ENCODE data around the gene MVK.

The MVK gene

GRCh38 chr12:109549613-109550270 is 23.9 kb upstream of the MVK start:
- POLR2A ChIA-PET = no interaction called here

GRCh38 chr12:109550281-109550680 is 23.3 kb upstream of the MVK start:
- no peak for TF ChIP-seq BHLHE40 (IDR thresholded peaks at IDR 0.05; ENCODE audit: borderline replicate concordance)
- no peak for TF ChIP-seq TARDBP (IDR thresholded peaks at IDR 0.05)
- CTCF ChIA-PET = no interaction called here
- no peak for DNase-seq (ENCODE audit: extremely low spot score)
- POLR2A ChIA-PET = no interaction called here

More at GRCh38 chr12:109549613-109550270, 23.9 kb upstream of the MVK start:
- DNase-seq (ENCODE audit: extremely low spot score) = no peak
- TF ChIP-seq L3MBTL2 (conservative IDR thresholded peaks at IDR 0.05) = no peak
- no peak for TF ChIP-seq TARDBP (IDR thresholded peaks at IDR 0.05)
- no peak for TF ChIP-seq SP1 (IDR thresholded peaks at IDR 0.05)
- TF ChIP-seq ELF4 (IDR thresholded peaks at IDR 0.05) = no peak
- TF ChIP-seq SUZ12 (IDR thresholded peaks at IDR 0.05) = no peak
- TF ChIP-seq BHLHE40 (IDR thresholded peaks at IDR 0.05; ENCODE audit: borderline replicate concordance) = no peak
- CTCF ChIA-PET = interaction anchor here (0.7 kb wide), 1 partner anchor 117 kb away, joined by 9 read pairs; no protein-coding TSS in a partner anchor

GRCh38 chr12:109551108-109551507 is 22.5 kb upstream of the MVK start:
- TF ChIP-seq FOXA1 (IDR thresholded peaks at IDR 0.05) = no peak
- no peak for TF ChIP-seq NFRKB (IDR thresholded peaks at IDR 0.05)
- TF ChIP-seq ELF4 (IDR thresholded peaks at IDR 0.05) = no peak
- no peak for TF ChIP-seq SP1 (IDR thresholded peaks at IDR 0.05)
- no peak for TF ChIP-seq BHLHE40 (IDR thresholded peaks at IDR 0.05; ENCODE audit: borderline replicate concordance)
- no peak for TF ChIP-seq FOXM1 (IDR thresholded peaks at IDR 0.05; ENCODE audit: borderline replicate concordance)
- no peak for TF ChIP-seq TARDBP (IDR thresholded peaks at IDR 0.05)
- no peak for TF ChIP-seq ARNT (IDR thresholded peaks at IDR 0.05)
- TF ChIP-seq ZNF384 (IDR thresholded peaks at IDR 0.05) = no peak
- TF ChIP-seq FOXK2 (IDR thresholded peaks at IDR 0.05) = no peak
- TF ChIP-seq LEF1 (IDR thresholded peaks at IDR 0.05; ENCODE audit: borderline replicate concordance) = no peak
- TF ChIP-seq HDGF (IDR thresholded peaks at IDR 0.05; ENCODE audit: borderline replicate concordance) = no peak
- ChIA-PET CTCF (no interaction called here), POLR2A (no interaction called here)
- no peak for DNase-seq (ENCODE audit: extremely low spot score)

- DNase-seq (ENCODE audit: extremely low spot score) = no peak
- ChIA-PET POLR2A (interaction anchor here (0.6 to 0.8 kb wide), 2 partner anchors 21 to 228 kb away, joined by 3 read pairs; partner anchors contain the start of genes MMAB and MVK), CTCF (no interaction called here)
- TF ChIP-seq L3MBTL2 (conservative IDR thresholded peaks at IDR 0.05) (no peak), NFRKB (IDR thresholded peaks at IDR 0.05) (no peak), HDGF (IDR thresholded peaks at IDR 0.05; ENCODE audit: borderline replicate concordance) (no peak), PKNOX1 (IDR thresholded peaks at IDR 0.05) (no peak), LEF1 (IDR thresholded peaks at IDR 0.05; ENCODE audit: borderline replicate concordance) (no peak), SUZ12 (IDR thresholded peaks at IDR 0.05) (no peak), FOXK2 (IDR thresholded peaks at IDR 0.05) (no peak), TARDBP (IDR thresholded peaks at IDR 0.05) (no peak), BHLHE40 (IDR thresholded peaks at IDR 0.05; ENCODE audit: borderline replicate concordance) (no peak), ARNT (IDR thresholded peaks at IDR 0.05) (no peak), SP1 (IDR thresholded peaks at IDR 0.05) (no peak), FOXA1 (IDR thresholded peaks at IDR 0.05) (no peak), ZNF384 (IDR thresholded peaks at IDR 0.05) (no peak), FOXM1 (IDR thresholded peaks at IDR 0.05; ENCODE audit: borderline replicate concordance) (no peak), ELF4 (IDR thresholded peaks at IDR 0.05) (no peak), CTBP1 (IDR thresholded peaks at IDR 0.05; ENCODE audit: borderline replicate concordance) (no peak)
These were observed 20.6 kb upstream of the MVK start for GRCh38 chr12:109552971-109553370.

- TF ChIP-seq NFRKB (IDR thresholded peaks at IDR 0.05) = no peak
- no peak for TF ChIP-seq PKNOX1 (IDR thresholded peaks at IDR 0.05)
- DNase-seq (ENCODE audit: extremely low spot score) = no peak
- CTCF ChIA-PET = no interaction called here
- POLR2A ChIA-PET = interaction anchor here (0.6 kb wide), 1 partner anchor 228 kb away, joined by 3 read pairs; no protein-coding TSS in a partner anchor
These were observed 20.1 kb upstream of the MVK start for GRCh38 chr12:109553483-109553882.

GRCh38 chr12:109553906-109554500 is 19.6 kb upstream of the MVK start:
- TF ChIP-seq FOXM1 (IDR thresholded peaks at IDR 0.05; ENCODE audit: borderline replicate concordance) (no peak), BHLHE40 (IDR thresholded peaks at IDR 0.05; ENCODE audit: borderline replicate concordance) (no peak)
- CTCF ChIA-PET = no interaction called here
- POLR2A ChIA-PET = interaction anchor here (0.7 kb wide), 1 partner anchor 24 kb away, joined by 3 read pairs; no protein-coding TSS in a partner anchor
- DNase-seq (ENCODE audit: extremely low spot score) = no peak

- ChIA-PET CTCF (interaction anchor here (0.6 kb wide), 1 partner anchor 221 kb away, joined by 7 read pairs; no protein-coding TSS in a partner anchor), POLR2A (interaction anchor here (0.7 kb wide), 1 partner anchor 19 kb away, joined by 4 read pairs; the partner anchor contains the start of genes MMAB and MVK)
- no peak for DNase-seq (ENCODE audit: extremely low spot score)
- TF ChIP-seq ZNF384 (IDR thresholded peaks at IDR 0.05) (no peak), NFRKB (IDR thresholded peaks at IDR 0.05) (no peak), LEF1 (IDR thresholded peaks at IDR 0.05; ENCODE audit: borderline replicate concordance) (no peak), FOXM1 (IDR thresholded peaks at IDR 0.05; ENCODE audit: borderline replicate concordance) (no peak), SP1 (IDR thresholded peaks at IDR 0.05) (no peak), ARNT (IDR thresholded peaks at IDR 0.05) (no peak), FOXA1 (IDR thresholded peaks at IDR 0.05) (no peak), BHLHE40 (IDR thresholded peaks at IDR 0.05; ENCODE audit: borderline replicate concordance) (no peak), ELF4 (IDR thresholded peaks at IDR 0.05) (no peak), CTBP1 (IDR thresholded peaks at IDR 0.05; ENCODE audit: borderline replicate concordance) (no peak), SUZ12 (IDR thresholded peaks at IDR 0.05) (no peak), PKNOX1 (IDR thresholded peaks at IDR 0.05) (no peak), L3MBTL2 (conservative IDR thresholded peaks at IDR 0.05) (no peak), TARDBP (IDR thresholded peaks at IDR 0.05) (no peak), FOXK2 (IDR thresholded peaks at IDR 0.05) (no peak), HDGF (IDR thresholded peaks at IDR 0.05; ENCODE audit: borderline replicate concordance) (no peak)
These were observed 18.8 kb upstream of the MVK start for GRCh38 chr12:109554761-109555160.

All from HEK293T (cell line).